HG03135 (cell line): ENCODE measurements around the gene ETV6.

Experiments
- ATAC-seq: cut with Tn5 transposase; IDR thresholded peaks from one replicate; pipeline ENCODE4 v1.9.1; 2021; ENCODE audit warnings: mild to moderate bottlenecking, moderate library complexity; ENCODE audit not compliant: unreplicated experiment

ETV6 gene

GRCh38 chr12:11714626-11715025 is 65.2 kb downstream of the ETV6 start:
- ATAC-seq, result no peak

GRCh38 chr12:11715621-11716020 is 66.1 kb downstream of the ETV6 start:
- ATAC-seq, result no peak

GRCh38 chr12:11716794-11717518 is 67.5 kb downstream of the ETV6 start:
- no peak for ATAC-seq

- no peak for ATAC-seq
Measured at GRCh38 chr12:11717519-11717961, 68.1 kb downstream of the ETV6 start.

GRCh38 chr12:11718105-11718504 is 68.6 kb downstream of the ETV6 start:
- no peak for ATAC-seq

- no peak for ATAC-seq
Measured at GRCh38 chr12:11718768-11719253, 69.3 kb downstream of the ETV6 start.

- no peak for ATAC-seq
Measured at GRCh38 chr12:11719678-11720099, 70.2 kb downstream of the ETV6 start.

GRCh38 chr12:11722071-11722470 is 72.6 kb downstream of the ETV6 start:
- no peak for ATAC-seq

DNA sequence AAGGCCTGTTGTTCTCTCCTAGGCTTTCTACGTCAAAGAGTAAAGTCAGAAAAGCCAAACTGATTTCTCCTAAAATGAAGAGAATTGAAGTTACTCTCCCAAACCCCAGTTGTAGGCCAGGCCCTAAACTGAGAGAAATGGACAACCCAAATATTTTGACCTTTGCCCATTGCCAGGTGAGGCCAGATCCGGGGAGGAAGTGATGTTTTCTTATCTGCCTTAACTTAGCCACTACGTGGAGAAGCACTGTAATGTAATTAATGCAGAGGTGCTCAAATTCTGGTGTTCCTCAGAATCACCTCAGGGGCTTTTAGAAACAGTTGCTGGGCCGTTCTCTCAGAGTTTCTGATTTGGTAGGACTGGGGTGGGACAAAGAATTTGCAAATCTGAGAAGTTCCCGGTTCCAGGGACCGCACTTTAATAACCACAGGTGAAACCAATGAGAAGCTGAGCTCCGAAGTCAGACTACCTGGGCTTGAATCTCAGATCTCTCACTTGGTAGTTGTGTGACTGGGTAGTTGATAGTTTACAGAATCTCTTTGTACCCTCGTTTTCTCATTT is 73.2 kb downstream of the ETV6 start:
- no peak for ATAC-seq

GRCh38 chr12:11723993-11724392 is 74.5 kb downstream of the ETV6 start:
- ATAC-seq, result no peak

- ATAC-seq, result no peak
Measured at GRCh38 chr12:11724888-11725311, 75.4 kb downstream of the ETV6 start.

DNA sequence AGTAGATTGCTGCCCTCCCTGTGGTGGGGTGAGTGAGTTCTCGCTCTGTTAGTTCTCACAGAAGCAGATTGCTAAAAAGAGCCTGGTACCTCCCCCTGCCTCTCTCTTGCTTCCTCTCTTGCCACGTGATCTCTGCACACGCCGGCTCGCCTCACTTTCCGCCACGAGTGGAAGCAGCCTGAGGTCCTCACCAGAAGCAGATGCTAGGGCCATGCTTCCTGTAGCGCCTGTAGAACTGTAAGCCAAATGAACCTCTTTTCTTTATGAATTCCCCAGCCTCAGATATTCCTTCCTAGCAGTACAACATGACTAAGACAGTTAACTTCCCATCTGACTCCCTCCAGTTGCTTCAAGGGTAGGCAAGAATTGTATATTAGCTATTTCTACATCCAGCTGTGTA is 76.2 kb downstream of the ETV6 start:
- no peak for ATAC-seq

DNA sequence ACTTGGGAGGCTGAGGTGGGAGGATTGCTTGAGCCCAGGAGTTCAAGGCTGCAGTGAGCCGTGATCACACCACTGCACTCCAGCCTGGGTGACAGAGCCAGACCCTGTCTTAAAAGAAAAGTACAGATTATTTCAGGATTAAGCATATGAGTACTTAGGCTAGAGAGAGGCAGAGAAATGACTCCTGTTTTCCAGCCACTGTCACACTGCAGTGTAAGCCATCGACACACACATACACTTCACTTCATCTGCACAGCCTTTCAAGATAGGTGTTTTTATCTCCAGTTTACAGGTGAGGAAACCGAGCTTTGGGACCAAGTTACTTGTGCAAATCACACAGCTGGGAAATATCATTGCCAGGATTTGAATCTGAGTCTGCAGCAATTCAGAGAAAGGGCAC is 77.2 kb downstream of the ETV6 start:
- no peak for ATAC-seq

GRCh38 chr12:11727133-11727664 is 77.7 kb downstream of the ETV6 start:
- ATAC-seq, result no peak

DNA sequence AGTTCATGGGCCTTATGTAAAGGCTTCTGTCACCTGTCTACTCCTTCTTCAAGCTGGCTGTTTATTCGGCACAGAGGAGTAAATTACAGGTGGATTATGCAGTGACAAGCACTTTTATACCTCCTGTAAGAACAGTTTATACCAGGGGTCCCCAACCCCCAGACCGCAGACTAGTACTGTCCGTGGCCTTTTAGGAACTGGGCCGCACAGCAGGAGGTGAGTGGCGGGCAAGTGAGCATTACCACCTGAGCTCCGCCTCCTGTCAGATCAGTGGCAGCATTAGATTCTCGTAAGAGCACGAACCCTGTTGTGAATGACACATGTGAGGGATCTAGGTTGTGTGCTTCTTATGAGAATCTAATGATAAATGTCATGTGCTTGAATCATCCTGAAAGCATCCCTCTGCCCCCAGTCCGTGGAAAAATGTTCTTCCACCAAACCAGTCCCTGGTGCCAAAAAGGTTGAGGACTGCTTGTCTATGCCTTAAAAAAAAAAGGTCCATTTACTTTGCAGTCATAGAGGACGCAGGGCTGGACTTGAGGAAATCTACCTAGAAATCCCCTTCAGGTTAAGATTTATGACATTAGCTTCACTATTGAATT is 78.8 kb downstream of the ETV6 start:
- ATAC-seq, result no peak

GRCh38 chr12:11729008-11729407 is 79.5 kb downstream of the ETV6 start:
- ATAC-seq, result no peak

GRCh38 chr12:11729439-11730150 is 80.1 kb downstream of the ETV6 start:
- no peak for ATAC-seq

- ATAC-seq, result no peak
Measured at GRCh38 chr12:11730299-11731041, 81.0 kb downstream of the ETV6 start.

DNA sequence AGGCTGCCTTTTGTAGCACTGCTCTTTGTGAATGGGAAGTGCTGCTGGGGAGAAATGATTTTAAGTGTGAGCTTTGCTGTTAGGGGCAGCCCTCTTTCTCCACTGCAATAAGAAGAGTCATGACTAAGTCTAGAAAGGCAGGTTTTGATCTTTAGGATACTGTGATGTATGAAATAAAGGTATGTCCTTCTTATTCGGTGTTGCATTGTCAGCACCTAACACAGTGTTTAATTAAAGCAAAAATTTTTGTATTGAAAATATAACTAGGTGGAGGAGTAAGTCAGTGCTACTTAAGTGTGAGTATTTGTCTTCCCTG is 81.5 kb downstream of the ETV6 start:
- ATAC-seq, result no peak

DNA sequence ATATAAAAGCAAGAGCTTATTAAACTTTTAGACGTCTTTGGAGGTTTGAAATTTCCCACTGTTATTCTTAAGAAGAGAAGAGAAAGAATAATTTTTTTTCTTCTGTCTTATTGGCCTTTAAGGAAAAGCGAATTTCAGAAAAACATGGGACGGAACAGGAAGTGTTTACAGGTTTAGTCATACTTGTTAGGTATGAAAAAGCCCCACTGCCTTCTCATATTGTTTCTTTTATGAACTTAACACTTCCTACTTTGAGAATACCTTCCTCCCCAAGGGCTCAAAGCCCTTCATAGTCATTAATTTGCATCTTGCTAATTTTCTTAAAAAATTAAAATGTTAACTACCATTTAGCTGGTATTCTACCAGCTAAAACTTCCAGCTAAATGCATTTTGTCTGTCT is 82.0 kb downstream of the ETV6 start:
- no peak for ATAC-seq

- no peak for ATAC-seq
Measured at GRCh38 chr12:11732023-11732422, 82.5 kb downstream of the ETV6 start.
